CD1c-positive myeloid dendritic cell (primary cell): ENCODE data around the gene NREP.

Experiments used
- DNase-seq: peaks from one replicate; pipeline ENCODE4 v3.0.0-alpha.2; 2016; ENCODE audit errors: extremely low spot score

Gene NREP

DNA sequence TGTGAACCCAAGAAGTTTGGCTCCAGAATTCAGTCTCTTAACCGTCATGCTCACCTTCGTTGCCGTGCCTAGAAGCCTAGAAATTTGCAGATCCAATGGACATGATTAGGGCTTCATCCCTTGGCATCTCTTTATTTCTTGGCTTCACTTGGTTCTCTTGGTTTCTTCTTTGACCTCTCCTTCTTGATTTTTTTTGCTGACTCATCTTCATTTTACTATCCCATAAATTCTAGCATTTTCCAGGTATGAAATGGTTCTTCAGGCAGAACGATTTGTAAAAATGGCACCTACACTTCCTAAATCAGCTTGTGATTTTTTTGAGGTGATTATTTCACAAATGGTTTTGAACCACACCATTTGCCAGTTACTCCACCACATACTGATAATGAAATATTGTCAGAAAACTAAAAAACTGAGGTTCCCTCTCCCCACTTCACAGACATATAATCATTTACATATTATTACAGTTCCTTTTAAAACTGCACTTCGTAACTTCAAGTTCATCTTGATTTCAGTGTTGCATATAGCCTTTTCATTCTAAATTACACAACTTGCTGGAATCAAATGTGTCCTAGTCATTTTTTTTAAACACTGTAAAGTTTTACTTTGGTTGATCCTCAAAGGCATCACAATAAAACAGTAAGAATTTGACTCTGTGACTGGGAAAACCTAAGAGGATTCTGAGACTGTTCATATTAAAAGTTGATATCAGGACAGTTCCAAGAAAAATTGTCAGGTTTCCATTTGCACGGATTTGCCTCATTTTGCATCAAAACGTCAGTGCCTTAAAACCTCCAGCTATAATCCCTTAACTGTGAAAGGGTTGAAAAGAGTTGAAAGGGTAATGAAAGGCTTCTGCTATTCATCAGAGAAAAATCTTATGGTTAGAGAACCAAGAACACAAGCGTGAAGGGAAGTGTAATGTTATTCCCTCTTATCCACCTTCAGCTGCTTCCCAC lies 8.9 kb upstream of the NREP start:
- peak; percentile 42 for DNase-seq

GRCh38 chr5:111764019-111764418 lies 7.0 kb upstream of the NREP start:
- no peak for DNase-seq

DNA sequence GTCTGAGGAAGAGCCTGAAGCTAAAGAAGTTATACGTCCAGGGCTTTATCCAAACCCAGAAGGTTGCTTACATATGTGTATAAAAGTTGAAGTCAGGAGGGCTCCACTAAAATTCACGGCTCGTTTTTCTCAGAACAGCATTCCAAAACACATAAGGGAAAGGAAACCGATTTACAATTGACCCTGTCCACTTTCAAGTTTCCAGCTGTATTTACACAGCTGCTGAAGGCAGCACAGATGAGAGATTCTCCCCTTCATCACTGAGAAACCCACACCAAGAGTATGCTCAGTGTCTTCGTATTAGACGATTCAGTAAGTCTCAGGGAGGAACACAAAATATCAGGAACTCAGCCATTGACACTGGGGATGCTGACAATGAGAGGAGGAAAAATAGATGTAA lies 5.9 kb upstream of the NREP start:
- DNase-seq = no peak

- DNase-seq = no peak
These were observed 1.3 kb upstream of the NREP start for GRCh38 chr5:111758284-111758628.

DNA sequence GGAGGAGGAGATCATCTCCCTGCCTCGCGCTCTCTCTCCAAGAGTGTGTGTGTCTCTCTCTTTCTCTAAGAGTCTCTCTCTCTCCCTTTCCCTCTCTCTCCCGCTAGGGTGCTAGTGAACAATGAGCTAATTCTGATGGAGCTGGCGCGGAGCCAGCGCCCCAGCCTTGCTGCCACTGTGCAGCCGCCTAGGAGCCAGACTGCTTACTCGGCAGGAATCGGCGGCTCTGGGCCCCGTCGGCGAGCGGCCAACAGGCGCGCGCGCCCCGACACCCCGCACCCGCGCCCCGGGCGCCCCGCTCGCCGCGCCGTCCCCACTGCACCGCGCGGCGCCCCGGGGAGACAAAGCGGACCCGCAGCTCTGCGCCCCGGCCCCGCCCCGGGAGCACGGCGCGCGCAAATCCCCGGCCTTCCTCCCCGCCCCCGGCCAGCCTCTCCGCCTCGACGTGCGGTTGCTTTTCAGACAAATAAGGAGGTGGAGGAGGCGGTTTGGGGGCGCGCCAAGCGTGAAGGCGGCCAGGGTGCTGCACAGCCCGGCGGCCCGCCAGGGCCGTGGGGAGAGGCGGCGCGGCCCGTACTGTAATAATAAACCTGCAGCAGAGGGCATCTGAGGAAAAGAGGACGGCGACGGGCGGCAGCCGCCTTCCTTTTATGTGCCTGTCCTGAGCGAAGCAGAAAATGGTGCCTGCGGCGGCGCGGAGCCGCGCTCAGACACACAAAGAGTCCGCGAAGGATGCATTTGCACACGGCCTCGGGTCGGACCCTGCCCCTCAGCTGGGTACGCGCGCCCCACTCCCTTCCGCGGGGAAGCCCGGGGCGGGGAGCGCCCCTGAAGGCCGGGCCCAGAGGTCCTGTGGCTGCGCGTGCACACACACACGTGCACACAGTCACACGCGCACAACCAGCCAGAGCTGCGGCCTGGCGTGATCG lies 625 bp upstream of the NREP start:
- peak; percentile 83 for DNase-seq

DNA sequence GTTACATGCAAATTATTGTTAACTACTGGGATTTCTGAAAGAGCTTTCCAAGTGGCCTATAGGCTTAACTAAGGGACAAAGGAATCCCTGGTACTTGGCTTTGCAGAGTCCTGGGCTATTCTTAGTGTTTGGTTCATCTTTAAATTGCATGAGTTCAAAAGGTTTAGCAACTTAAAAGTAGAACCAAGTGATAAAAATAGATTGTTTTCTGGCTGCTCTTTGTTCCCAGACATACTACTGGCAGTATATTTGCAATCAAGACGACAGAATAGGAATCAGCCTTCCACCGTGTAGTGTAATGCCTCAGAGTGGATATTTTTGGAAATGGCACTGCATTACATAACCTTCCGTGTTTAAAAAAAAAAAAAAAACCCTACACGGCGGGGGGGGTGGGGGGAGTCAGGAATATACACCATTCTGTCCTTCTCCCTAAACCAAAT lies 1.0 kb downstream of the NREP start:
- no peak for DNase-seq

- no peak for DNase-seq
These were observed 1.6 kb downstream of the NREP start for GRCh38 chr5:111755345-111755941.

DNA sequence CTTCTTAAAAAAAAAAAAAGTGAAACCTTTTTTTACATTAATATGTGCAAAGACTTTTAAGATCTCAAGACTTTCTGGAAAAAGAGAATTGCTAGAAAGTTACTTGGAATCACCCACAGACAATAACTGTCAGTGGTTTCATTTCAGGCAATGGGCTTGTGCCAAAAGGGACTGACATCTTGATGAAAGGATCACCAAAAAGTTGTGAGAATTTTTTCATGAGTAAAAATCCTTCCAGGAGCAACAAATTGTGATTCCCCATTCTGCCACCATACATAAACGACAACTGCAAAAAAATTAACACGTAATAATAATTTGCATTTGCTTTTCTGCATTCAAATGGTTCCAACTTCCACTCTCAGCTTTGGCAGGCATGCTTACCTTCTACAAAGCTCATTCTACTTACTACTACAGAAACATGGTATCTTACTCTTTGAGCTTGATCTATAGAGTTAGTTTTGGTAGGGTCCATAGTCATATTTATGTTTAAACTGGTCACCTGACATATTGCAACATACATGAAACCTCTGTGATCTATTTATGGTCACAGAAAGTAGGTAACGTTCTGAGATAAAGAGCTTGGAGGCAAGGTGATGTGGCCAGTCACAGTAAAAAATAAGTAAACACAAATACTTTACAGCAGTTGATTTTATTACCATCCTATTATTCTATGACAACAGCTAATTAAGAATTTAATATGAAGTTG lies 3.0 kb downstream of the NREP start:
- no peak for DNase-seq

GRCh38 chr5:111752426-111752965 lies 4.5 kb downstream of the NREP start:
- DNase-seq = no peak

DNA sequence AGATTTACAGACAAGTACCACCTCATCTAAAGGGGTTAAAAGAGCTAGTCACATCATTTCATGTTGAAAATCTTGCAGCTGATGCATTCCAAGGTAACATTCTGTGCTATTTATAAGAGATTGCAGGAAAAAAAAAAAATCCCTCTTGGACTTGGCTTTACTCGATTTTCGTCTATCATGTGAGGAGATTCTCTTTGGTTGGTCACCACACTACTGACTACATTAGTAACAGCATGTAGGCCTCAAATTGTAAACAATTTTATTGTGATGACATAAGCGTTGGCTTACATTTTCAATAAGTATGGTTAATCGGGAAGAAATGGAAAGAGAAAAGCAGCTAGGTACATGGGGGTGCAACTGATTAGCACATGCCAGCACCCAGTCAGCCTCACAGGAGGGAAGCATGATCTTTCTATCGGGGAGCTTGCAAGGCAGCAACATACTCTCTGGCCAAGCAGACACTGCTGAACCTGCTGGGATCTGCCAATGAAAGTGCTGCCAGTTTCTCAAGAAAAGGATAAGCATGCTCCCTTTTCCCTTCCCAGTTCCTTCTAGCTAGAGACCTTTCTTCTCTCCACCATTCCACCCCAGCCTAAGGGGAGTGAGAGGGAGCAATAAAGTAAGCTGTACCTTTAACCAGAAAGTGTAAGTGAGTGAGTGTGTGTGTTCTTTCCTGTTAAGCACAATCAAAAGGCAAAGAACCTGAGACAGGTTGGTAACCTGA lies 7.5 kb downstream of the NREP start:
- no peak for DNase-seq

- no peak for DNase-seq
These were observed 8.7 kb downstream of the NREP start for GRCh38 chr5:111748304-111748763.

DNA sequence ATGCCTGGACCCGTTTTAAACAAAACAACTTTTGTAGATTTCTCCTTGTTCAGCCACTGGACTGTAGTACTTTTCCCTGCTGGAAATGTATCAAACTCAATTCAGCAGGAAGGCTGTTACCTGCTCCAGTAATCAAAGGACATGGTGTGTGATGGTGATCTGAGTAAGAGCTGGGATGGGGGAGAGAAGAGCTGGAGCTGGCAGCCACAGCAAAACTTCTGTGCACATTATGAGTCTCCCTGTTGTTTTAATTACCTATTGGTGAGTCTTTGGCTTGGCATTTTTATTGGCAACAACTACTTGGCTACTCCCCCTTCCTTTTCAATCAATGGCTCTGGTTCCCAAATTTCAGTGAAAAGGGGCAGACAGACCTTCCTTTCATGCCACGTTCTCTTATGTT lies 9.7 kb downstream of the NREP start:
- no peak for DNase-seq

DNA sequence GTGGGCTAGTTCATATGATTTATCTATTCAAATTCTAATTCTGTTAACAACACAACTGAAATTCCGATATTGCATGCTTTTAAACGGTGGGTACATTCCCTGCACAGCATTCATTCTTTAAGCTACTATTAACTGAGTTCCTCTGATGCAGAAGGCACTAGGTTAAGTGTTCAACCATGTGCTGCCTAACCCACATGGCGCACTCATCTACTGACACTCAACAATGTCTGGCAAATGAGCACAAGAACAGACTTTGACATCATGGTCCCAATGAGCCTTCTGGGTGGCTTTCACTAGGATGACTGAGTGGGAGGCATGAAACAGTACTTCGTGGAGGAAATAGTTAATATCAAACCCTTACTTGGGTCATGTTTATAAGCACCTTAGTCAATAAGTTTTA lies 10.2 kb downstream of the NREP start:
- no peak for DNase-seq

DNA sequence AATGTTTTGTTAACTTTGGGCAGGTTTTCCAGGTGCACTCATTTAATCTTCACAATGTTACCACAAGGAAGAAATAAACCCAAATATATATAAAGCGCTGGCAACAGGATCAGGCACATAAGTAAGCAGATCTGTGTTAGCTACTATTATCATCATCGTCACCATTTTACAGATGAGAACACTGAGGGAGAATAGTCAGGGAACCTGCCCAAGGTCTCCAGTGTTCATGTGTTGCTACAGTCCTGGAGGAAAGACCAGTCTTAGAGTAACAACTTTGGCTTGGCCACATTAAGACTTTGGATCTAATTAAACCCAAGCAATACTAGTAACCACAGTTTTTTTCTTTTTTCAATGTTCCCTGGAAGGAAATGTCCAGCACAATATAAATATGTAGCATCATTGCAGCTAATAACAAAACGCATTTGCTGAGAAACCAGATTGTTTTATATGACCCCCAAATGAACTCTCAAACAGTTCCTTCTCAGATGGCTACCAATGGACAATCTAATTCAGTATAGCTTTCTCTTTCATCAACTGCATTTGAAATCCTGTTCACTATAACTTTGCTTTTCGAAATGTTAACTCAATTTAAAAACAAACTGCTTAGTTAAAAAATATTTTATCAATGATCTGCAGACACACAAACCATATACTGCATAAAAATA lies 11.8 kb downstream of the NREP start:
- DNase-seq = no peak

DNA sequence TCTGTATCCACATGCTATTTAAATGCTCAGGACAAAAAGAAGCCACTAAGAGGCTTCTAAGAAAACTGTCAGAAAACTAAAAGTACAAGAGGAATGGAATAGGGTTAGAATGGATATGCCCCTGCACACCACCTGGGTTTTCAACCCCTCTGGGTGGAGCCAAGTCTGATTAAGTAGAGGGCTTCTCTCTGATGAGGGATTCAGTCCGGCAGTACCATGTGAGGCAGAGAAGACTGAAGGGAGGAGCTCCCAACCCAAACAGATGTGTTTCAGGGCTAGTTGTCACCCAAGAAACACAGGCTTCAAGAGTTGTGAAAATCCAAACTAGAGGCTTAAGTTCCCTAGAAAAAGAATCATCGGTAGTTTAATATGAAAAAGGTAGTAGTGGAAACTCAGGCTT lies 12.5 kb downstream of the NREP start:
- DNase-seq = no peak

- no peak for DNase-seq
These were observed 13.0 kb downstream of the NREP start for GRCh38 chr5:111743988-111744387.

GRCh38 chr5:111743512-111743911 lies 13.5 kb downstream of the NREP start:
- DNase-seq = no peak

DNA sequence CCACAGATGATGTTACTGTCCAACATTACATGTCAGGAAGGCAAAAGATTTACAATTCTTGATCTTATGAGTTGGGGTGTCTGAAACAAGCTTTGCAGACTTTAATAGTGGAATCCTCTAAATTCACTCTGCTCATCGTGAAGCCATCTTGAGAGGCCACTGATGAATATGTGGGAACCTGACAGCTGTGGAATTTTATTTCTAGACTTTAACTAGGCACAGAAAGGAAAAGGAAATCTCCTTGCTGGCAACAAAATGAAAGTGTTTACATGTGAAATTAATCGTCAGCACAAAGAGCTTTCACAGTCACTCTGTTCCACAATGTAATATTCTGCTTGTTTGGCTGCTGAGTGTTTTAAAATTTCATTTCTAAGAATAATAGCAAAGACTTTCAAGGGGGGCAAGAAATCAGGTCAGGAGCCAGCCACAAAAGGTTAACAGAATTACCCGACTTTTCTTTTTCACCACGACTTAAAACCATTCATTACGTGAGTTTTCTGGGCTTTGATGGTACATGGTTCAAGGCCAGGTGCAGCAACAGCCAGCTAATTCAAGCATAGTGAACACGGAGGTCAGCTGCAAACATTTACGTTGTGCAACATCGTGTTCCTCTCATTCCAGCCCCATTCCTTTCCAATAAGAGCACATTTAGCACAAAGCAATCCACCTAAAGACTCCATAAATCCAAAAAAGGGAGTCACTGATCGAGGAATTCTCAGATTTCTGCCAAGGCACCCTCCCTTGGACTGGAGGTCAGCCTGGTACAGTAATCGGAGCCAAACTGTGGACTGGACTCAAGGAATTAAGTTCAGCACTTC lies 14.6 kb downstream of the NREP start:
- no peak for DNase-seq

GRCh38 chr5:111741278-111741677 lies 15.7 kb downstream of the NREP start:
- DNase-seq = no peak
